ENCODE data around the gene AMOTL1.

GRCh38 chr11:94855666-94856065 lies 87.5 kb downstream of the AMOTL1 start:
- no peak for TF ChIP-seq CTCF (conservative IDR thresholded peaks at IDR 0.05 in 1 of 2, IDR thresholded peaks at IDR 0.05 in 1 of 2; ENCODE audit: extremely low read depth in 1 of 2, insufficient read depth in 1 of 2, low read depth in 1 of 2, low read length in 2 of 2)
- TF ChIP-seq EZH2 (IDR thresholded peaks at IDR 0.05; ENCODE audit: borderline replicate concordance, low read length): no peak
